Endothelial cell of umbilical vein (primary cell): ENCODE data around the gene DNAH6.

ENCODE experiments used
- CTCF ChIP-seq, 2 donors: IDR thresholded peaks; 1 replicate in 1 of 2; 2 replicates in 1 of 2; pipeline ENCODE4 v1.5.1; 2011; ENCODE audit warnings: low read length in 2 of 2, mild to moderate bottlenecking in 2 of 2, moderate library complexity in 2 of 2, control low read depth in 1 of 2, inconsistent platforms in 1 of 2, low read depth in 1 of 2; ENCODE audit not compliant: insufficient read depth in 1 of 2; ENCODE audit errors: extremely low read depth in 1 of 2
- EZH2 ChIP-seq: IDR thresholded peaks from 2 replicates; pipeline ENCODE4 v1.6.1; 2012; ENCODE audit warnings: borderline replicate concordance, low read depth, mild to moderate bottlenecking, moderate library complexity, low read length, inconsistent platforms; ENCODE audit not compliant: severe bottlenecking
- MYC ChIP-seq: IDR thresholded peaks from one replicate; pipeline ENCODE4 v1.6.1; 2011; ENCODE audit warnings: mild to moderate bottlenecking, low read depth, low read length
- POLR2AphosphoS5 ChIP-seq: IDR thresholded peaks from 2 replicates; pipeline ENCODE4 v1.6.1; 2012; ENCODE audit warnings: low read depth, mild to moderate bottlenecking, control low read depth, low read length, moderate library complexity; ENCODE audit not compliant: insufficient read depth

- no peak for TF ChIP-seq CTCF (IDR thresholded peaks at IDR 0.05; ENCODE audit: extremely low read depth in 1 of 2, insufficient read depth in 1 of 2, low read depth in 1 of 2, low read length in 2 of 2)
- no peak for TF ChIP-seq POLR2AphosphoS5
- TF ChIP-seq MYC = no peak
- no peak for TF ChIP-seq EZH2
Measured at GRCh38 chr2:84686783-84687476, 170.6 kb downstream of the DNAH6 start.
